DMS79 treated with DMSO at 0.1 percent for 48 hours (cell line): ENCODE measurements around the gene GTF2H4.
"Not testable (repeated sequence)": the region's sequence is repeated elsewhere in the genome, so short reads cannot be mapped to it uniquely, and the experiment has no call there.

Experiments
- DNase-seq: peaks from one replicate; lab custom pipeline; 2025; lab: John Stamatoyannopoulos, UW

The GTF2H4 gene

DNA sequence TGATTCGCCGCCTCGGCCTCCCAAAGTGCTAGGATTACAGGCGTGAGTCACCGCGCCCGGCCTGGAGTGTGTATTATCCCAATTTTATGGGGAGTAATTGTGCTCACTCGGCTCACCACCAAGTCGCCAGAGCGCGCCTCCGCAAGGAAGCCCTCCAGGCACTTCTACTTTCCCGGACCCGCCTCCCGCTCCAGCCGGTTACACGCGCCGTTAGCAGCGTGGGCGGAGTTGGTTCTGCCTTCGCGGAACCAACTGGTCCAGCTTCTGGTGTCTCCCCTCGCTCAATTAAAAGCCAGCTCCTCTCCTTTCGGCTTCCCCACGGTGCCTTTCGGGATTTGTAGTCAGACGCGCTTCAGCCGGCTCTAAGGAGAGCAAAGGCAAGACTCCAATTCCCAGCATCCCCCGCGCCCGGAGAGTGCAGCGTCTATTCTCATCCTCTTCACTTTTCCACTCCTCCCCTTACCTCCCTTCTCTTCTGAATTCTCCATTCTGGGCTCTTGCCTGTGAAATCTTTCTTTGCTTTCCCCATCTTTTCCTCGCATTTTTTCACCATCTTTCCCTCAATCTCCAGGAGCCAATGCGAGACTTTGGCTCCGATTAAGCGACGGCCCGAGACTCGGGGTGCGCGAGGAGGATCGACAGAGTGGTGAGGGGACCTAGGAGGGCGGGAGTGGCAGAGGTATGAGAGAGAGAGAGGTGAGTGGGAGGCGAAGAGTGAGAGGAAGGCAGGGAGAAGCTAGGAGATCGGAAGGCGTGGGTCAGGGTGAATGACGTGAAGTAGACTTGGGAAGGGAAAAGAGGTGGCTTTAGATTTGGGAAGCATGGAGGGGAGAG, at the start of gene GTF2H4:
GTF2H4 (plus strand) TSS at position 450 of the 834 bp plus-strand sequence.
- peak; percentile 98 for DNase-seq

DNA sequence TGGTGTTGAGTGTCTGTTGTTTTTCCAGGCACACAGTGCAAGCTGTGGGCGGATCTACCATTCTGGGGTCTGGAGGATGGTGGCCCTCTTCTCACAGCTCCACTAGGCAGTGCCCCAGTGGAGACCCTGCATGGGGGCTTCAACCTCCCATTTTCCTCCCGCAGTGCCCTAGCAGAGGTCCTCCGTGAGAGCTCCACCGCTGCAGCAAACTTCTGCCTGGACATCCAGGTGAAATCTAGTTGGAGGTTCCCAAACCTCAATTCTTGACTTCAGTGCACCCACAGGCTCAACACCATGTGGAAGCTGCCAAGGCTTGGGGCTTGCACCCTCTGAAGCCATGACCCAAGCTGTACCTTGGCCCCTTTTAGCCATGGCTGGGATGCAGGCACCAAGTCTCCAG, 48.3 kb upstream of the GTF2H4 start:
- DNase-seq: not testable (repeated sequence)

DNA sequence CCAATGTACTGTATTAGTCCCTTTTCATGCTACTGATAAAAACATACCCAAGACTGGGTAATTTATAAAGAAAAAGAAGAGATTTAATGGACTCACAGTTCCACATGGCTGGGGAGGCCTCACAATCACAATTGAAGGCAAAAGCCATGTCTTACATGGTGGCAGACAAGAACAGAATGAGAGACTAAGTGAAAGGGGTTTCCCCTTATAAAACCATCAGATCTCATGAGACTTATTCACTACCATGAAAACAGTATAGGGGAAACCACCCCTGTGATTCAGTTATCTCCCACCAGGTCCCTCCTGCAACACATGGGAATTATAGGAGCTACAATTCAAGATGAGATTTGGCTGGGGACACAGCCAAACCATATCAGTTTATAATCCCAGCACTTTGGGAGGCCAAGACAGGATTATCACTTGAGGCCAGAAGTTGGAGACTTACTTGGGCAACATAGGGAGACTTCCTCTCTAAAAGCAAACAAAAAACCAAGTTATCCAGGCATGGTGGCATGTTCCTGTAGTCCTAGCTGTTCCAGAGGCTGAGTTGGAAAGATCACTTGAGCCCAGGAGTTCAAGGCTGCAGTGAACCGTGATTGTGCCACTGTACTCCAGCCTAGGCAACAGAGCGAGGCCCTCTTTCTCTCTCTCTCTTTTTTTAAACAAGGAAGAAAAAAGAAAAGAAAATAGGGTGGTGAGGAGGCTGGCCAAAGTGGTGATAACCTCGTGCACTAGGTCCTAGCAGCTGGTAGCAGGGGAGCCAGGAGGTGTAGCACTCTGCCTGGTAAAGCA, 46.6 kb upstream of the GTF2H4 start:
- DNase-seq: no peak

DNA sequence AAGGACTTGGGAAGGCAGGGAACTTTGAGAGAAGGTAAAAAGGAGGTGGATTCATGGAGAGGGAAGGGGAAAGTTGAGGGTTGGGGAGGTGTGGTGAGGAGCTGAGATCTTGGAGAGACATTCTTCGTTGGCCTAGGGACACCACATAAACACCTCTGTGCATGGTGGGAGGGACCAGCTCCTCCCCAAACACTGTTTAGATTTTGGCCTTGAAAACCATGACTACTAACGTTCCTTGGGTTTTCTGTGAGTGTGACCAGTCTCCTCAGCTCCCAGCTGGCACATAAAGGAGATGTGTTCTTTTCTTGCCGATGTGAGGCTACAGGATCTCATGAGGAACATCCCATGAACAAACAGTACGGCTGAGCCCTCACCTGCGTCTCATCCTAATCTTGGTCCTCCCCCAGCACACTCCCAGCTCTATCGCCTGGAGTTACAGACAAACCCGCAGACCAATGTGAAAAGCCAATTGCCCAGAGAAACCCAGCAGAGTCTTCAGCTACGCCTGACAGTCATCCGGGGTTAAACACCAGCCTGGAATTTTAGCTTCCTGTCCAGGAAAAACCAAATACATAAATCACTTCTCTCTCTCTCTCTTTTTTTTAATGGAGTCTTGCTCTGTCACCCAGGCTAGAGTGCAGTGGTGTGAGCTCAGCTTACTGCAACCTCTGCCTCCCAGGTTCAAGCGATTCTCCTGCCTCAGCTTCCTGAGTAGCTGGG, 45.7 kb upstream of the GTF2H4 start:
- DNase-seq: no peak

DNA sequence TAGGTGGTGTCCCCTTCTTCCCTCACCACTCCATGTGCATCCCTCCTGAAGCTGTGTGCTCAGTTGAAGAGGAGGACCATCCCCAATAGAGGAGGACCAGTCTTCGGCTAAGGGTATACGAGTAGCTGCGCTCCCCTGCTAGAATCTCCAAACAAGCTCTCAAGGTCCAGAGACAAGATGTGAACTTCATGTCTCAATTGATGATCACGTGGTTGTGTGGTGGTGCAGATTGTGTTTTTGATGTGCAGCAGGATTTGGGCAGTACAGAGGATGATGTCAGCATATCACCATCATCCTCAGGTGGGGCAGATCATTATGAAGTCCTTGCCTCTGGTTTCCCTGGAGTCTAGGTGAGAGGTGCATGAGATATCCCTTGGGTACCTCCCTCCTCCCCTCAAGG, 43.7 kb upstream of the GTF2H4 start:
- no peak for DNase-seq

DNA sequence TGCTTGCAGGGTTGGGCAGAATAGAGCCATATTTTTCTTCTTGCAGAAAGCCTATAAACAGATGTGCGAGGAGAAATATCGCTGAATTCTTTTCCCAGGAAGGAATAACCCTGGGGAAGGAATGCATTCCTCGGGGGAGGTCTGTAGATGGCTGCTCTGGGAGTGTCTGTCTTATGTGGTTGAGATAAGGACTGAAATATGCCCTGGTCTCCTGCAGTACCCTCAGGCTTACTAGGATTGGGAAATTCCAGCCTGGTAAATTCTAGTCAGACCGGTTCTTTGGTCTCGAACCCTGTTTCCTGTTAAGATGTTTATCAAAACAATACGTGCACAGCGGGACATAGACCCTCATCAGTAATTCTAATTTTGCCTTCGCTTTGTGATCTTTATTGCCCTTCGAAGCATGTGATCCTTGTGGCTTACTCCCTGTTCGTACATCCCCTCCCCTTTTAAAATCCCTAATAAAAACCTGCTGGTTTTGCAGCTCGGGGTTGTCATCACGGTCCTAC, 38.7 kb upstream of the GTF2H4 start:
- not testable (repeated sequence) for DNase-seq

DNA sequence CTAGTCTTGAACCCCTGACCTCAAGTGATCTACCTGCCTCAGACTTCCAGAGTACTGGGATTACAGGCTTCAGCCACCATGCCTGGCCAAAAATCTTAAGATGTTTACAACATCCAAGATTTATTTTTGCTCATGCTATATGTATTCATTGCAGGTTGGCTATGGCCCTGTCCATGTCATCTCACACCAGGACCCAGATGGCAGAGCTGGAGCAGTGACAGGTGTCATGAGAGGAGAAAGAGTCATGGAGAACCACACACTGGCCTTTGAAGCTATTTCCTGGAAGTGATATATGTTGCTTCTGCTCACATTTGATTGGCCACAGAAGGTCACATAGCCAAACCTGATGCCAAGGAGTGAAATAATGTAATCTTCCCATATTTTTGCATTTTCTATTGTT, 37.5 kb upstream of the GTF2H4 start:
- DNase-seq: no peak

DNA sequence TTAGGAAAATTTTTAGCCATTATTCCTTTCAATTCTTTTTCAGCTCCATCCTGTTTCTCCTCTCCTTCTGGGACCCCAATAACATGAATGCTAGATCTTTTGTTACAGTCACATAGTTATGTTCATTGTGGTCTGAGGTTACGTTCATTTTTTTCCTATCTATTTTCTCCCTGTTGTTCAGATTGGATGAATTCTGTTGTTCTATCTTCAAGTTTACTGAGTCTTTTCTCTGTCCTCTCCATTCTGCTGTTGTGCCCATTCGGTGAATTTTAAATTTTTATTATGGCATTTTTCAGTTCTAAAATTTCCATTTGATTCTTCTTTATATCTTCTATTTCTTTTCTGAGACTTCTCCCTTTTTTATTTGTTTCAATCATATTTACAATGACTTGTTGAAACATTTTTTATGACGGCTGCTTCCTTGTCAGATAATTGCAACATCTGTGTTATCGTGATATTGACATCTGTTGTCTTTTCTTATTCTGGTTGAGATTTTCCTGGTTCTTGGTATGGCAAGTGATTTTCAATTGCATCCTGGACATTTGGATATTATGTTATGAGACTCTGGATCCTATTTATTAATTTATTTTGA, 36.3 kb upstream of the GTF2H4 start:
- DNase-seq: no peak

DNA sequence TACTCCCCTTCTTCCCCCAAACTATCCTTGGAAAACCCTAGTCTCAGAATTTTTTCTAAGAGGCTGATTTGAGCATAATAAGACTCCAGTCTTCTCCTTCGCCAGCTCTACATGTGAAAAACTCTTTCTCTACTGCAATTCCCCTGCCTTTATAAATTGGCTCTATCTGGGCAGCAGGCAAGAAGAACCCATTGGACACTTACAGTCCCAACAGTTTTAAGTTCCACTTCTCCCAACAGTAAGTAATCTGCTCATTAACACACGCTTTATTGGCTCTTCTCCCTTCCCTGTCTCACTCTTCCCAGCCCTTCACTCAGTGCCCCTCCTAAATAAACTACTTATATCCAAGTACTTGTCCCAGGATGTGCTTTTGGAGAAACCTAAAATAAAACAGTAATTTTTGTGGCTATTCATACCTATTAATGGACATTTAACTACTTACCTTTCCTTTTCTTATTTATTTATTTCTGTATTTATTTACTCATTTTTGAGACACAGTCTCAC, 34.8 kb upstream of the GTF2H4 start:
- DNase-seq: no peak

DNA sequence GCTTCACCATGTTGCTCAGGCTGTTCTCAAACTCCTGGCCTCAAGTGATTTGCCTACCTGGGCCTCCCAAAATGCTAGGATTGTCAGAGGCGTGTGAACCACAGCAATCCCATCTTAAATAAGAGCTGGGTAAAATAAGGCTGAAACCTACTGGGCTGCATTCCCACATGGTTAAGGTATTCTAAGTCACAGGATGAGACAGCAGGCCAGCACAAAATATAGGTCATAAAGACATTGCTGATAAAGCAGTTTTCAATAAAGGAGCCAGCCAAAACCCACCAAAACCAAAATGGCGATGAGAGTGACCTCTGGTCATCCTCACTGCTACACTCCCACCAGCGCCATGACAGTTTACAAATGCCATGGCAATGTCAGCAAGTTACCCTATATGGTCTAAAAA, 34.2 kb upstream of the GTF2H4 start:
- DNase-seq: not testable (repeated sequence)

DNA sequence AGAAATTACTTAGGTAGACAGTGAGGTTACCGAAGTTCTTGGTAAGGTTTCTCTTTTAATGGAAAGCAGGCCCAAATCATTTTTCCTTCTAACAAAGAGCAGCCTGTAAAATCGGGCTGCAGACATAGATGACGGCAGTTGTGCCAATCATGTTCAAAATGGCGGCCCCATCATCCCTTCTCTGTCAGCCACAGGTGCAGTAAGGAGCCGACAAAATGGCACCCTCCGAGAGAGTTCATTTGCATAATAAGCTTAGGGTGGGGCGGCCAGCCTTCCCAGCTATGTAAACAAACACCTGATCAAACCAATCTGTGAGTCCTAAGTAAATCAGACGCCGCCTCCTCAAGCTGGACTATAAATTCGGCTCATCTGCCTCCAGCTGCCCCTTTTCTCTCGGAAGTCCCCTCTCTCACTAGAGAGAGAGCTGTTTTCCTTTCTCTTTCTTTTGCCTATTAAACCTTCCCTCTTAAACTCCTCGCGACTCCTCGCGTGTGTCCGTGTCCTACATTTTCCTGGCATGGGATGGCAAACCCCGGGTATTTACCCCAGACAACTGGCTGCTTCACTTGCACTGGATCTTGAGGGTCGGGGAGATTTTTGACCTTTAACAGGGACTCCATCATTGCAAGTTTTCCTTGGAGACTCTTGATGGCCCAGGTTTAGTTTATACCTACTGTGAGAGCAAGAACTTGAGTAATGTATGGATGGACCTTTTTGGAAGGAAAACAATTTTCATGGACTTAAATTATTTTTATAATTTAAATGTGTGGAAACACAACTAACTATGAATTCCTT, 32.6 kb upstream of the GTF2H4 start:
- no peak for DNase-seq

DNA sequence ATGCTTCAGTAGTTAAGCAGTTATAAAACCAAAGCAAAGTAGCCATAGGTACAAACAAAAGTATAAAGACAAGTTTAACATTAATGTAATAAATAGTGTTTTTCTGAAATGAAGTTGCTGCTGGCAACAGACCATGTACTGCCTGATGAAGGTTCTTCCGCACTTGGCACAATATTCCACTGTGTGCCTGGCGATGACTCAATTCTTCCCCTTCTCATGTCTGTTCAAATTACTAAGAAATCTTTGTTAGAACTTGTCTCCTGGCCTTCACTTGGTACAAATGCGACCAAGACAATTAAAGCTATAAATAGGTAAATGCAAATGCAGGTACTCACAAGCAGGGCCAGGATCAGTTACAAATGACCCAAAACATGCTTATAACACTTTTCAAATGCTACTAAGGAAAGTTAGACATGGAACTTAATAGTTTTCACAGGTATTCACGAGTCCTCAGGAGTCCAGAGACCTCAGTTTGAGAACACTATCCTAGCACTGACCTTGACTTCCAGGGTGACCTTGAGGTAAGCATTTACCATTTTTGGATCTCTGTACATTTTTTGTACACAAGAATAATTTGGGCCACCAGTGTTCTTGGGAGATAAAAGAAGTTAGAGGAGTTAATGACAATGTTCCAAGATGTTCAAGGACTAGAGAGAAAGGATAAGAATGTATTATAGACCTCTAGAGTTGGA, 31.8 kb upstream of the GTF2H4 start:
- DNase-seq: no peak

DNA sequence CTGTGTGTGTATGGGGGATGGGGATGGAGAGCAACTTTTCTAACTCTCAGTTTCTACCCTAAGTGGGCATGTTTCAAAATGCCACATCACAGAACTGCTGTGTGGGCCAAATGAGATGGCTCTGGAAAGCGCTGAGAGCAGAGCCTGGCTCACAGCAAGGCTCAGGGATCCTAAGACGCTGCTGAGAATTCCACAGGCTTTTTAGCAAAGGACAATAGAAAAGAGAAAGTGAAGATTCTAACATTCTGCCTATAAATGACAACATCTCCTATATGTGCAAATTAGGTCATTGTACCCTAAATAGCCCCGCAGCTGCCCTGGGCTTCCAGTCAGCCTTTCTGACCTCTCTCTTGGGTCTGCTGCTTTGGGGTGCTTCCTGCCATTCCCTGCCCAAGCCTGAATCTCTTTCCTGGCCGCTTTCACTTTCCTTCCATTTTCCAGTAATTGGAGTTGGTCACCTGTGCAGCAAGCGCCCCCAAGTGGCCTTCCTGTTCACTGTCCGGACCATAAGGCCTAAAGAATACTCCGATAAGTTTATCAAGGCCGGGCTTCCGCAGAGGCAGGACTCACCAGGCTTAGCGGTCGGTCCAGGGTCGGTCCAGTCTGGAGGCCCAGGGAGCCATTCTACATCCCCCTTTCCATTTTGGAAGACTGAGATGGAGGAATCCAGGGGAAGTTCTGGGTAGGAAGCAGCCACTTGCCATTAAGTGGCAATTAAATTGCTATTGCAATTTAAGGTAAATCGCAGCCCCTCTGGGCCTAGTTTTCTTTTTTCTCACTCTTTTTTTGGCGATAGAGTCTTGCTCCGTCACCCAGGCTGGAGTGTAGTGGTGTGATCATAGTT, 30.4 kb upstream of the GTF2H4 start:
- DNase-seq: peak; percentile 81

DNA sequence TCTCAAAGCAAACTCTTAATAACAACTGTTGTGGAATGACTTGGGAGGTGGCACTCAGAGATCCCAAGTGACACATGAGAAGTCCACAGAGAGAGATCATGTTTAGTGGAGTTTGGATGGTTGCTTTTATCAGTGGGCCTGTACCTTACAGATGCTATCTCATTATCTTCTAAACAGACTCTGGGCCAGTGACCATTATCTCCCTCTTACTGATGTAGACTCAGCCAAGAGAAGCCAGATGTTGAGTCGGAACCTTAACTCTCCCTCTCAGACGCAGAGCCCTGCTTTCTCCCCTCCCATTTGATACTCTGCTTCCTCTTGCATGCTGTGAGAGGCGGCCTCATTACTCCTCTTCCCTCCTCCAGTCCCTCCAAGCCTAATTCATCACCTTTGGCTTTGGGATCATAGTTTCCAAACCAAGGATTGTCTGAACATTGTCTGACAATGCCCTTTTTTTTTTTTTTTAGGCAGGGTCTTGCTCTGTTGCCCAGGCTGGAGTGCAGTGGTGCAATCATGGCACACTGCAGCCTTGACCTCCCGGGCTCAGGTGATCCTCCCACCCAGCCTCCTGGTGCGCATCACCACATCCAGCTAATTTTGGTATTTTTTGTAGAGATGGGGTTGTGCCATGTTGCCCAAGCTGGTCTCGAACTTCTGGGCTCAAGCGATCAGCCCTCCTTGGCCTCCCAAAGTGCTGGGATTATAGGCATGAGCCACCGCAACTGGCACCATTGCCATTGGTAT, 28.2 kb upstream of the GTF2H4 start:
- DNase-seq: no peak

DNA sequence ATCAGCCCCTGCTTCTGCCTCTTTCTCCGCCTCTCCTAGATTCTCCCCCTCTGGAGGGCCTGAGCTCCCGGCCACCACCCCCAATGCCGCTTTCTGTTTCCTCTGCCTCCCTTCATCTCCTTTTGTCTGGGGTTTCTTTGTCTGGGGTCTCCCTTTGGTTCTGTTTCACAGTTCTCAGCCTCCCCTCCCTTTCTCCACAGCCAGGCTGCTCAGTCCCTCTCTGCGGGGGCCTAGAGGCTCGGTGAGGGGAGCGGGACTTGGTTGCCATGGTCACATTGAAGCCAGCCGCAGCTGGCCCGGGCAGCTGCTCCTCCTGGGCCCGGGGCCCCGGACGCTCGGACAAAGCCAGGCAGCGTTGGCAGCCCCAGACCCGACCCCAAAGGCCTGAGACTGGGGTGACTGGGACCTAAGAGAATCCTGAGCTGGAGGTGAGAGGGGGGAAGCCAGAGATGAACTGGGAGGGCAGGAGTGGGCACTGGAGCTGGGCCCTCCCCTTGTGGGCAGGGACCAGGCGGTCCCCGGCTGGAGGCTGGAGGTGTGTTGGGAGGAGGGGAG, 27.2 kb upstream of the GTF2H4 start:
- DNase-seq: peak; percentile 58

DNA sequence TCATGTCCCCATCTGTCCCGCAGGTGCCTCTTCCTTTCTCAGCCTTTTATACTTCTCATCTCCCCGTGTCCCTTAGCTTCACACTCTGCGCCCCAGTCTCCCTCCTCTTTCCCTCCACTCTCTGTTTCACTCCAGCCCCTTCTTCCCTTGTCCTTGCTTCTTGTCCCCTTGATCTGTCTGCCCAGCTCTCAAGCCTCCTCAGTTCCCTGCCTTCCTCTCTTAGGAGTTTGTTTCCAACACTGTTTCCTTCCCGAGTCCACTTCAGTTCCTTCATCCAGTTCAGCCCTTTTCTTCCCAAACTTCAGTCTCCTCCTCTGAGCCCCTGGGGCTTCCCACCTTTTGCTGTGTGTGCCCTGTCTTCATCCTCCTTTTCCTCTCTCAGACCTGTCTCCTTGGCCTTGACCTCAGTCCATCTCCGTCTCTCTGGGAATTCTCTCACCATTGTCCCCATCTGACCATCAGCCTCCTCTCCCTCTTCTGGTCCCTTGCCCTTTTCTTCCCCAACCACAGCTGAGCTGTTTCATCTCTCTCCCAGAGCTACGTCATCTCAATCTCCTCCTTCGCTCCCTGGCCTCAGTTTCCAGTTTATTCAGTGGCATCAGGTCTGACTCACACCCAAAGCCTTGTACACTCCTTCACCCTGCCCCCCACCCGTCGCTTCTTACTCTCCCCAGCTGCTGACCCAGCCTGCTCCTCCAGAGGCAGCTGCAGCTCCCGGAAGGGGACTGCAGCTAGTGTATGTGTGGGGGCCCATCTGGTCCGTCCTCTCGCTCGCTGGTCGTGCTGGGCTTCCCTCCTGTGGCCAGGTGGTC, 26.4 kb upstream of the GTF2H4 start:
- peak; percentile 53 for DNase-seq

DNA sequence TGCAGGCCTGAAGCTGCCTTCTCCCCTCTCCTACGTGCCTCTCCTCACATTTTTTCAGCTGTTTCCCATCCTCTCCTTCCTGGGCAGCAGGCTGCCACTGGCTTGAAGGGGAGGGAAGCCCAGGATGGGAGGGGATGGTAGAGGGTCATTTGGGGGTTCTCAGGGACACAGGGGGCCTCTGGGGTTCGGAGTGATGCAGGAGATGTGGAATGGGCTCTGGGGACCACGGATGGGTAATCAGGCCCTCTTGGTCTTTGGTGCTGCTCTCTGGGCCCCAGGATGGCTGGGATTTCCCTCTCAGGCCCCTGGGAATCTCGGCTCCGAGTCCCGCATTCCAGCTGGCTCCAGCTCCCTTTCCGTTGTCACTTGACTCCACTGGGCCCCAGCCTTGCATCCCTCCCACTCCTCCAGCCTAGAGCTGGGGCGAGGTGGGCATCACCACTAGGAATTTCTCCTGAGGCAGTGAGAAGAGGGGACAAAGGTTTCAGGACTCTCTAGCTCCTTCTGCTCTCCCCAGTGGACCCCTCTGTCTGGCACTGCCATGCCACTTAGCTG, 25.7 kb upstream of the GTF2H4 start:
- DNase-seq: no peak
